HL-60 (cell line): Measurements from ENCODE around the gene DUSP1.

Source experiments
- CTCF ChIP-seq: IDR thresholded peaks from one replicate; pipeline ENCODE4 v1.5.1; 2011; ENCODE audit warnings: low read length, control low read depth, inconsistent platforms; ENCODE audit not compliant: insufficient read depth
- GABPA ChIP-seq: IDR thresholded peaks from 2 replicates; pipeline ENCODE4 v1.6.1; 2012; ENCODE audit warnings: low read depth

GRCh38 chr5:172799416-172799815 lies 28.4 kb upstream of the DUSP1 start:
- TF ChIP-seq CTCF (no peak), GABPA (no peak)
